SK-N-SH treated with all-trans-retinoic acid at 6 μM for 48 hours (cell line): ENCODE data around the gene RRM2.
"Not testable (repeated sequence)": the region's sequence is repeated elsewhere in the genome, so short reads cannot be mapped to it uniquely, and the experiment has no call there.

ENCODE experiments used
- ATAC-seq: fragments of 200-7000 bp; cut with Tn5 transposase; 3 replicates; pipeline ENCODE4 v1.9.1; 2020; ENCODE audit warnings: mild to moderate bottlenecking, moderate library complexity
- ARNTL ChIP-seq: fragments of 450-650 bp; formaldehyde crosslinking; IDR thresholded peaks from 2 replicates; pipeline ENCODE4 v1.5.0; 2020; ENCODE audit warnings: low read depth, mild to moderate bottlenecking, moderate library complexity, borderline replicate concordance
- BACH2 ChIP-seq: fragments of 250-450 bp; sonication (Bioruptor Pico); IDR thresholded peaks from 2 replicates; pipeline ENCODE4 v1.9.0; 2021; ENCODE audit warnings: mild to moderate bottlenecking, borderline replicate concordance
- CREB5 ChIP-seq: fragments of 250-450 bp; sonication (Bioruptor Pico); IDR thresholded peaks from 2 replicates; pipeline ENCODE4 v1.5.1; 2020; ENCODE audit warnings: low read depth, mild to moderate bottlenecking, moderate library complexity
- CSDC2 ChIP-seq: fragments of 250-450 bp; sonication (Bioruptor Pico); IDR thresholded peaks from 2 replicates; pipeline ENCODE4 v1.5.0; 2020; ENCODE audit warnings: mild to moderate bottlenecking, moderate library complexity
- ESRRG ChIP-seq: fragments of 250-450 bp; sonication (Bioruptor Pico); IDR thresholded peaks from 2 replicates; pipeline ENCODE4 v1.6.1; 2021; ENCODE audit warnings: mild to moderate bottlenecking
- GLIS3 ChIP-seq: fragments of 250-450 bp; sonication (Bioruptor Pico); IDR thresholded peaks from 2 replicates; pipeline ENCODE4 v1.5.0; 2020; ENCODE audit warnings: mild to moderate bottlenecking, moderate library complexity
- ISL1 ChIP-seq: fragments of 250-450 bp; sonication (Bioruptor Pico); IDR thresholded peaks from 2 replicates; pipeline ENCODE4 v2.1.2; 2022; ENCODE audit warnings: mild to moderate bottlenecking, moderate library complexity
- OSR1 ChIP-seq: fragments of 250-450 bp; sonication (Bioruptor Pico); IDR thresholded peaks from 2 replicates; pipeline ENCODE4 v1.8.0; 2022; ENCODE audit warnings: moderate library complexity, mild to moderate bottlenecking, inconsistent platforms
- POU6F1 ChIP-seq: fragments of 250-450 bp; sonication (Bioruptor Pico); IDR thresholded peaks from 2 replicates; pipeline ENCODE4 v1.8.0; 2021; ENCODE audit warnings: low read depth, mild to moderate bottlenecking, moderate library complexity, borderline replicate concordance
- PPARA ChIP-seq: fragments of 250-450 bp; sonication (Bioruptor Pico); IDR thresholded peaks from 2 replicates; pipeline ENCODE4 v1.5.0; 2020; ENCODE audit warnings: mild to moderate bottlenecking, borderline replicate concordance
- RARB ChIP-seq: fragments of 250-450 bp; sonication (Bioruptor Pico); IDR thresholded peaks from 2 replicates; pipeline ENCODE4 v1.8.0; 2021; ENCODE audit warnings: mild to moderate bottlenecking, moderate library complexity
- SNAI2 ChIP-seq: fragments of 250-450 bp; sonication (Bioruptor Pico); IDR thresholded peaks from 2 replicates; pipeline ENCODE4 v1.5.0; 2020; ENCODE audit warnings: mild to moderate bottlenecking, moderate library complexity
- TCF4 ChIP-seq: fragments of 250-450 bp; sonication (Bioruptor Pico); IDR thresholded peaks from 2 replicates; pipeline ENCODE4 v1.8.0; 2021; ENCODE audit warnings: mild to moderate bottlenecking, moderate library complexity, borderline replicate concordance
- TOX ChIP-seq: fragments of 250-450 bp; sonication (Bioruptor Pico); IDR thresholded peaks from 2 replicates; pipeline ENCODE4 v1.8.0; 2021; ENCODE audit warnings: mild to moderate bottlenecking, moderate library complexity, borderline replicate concordance
- TSHZ2 ChIP-seq: fragments of 250-450 bp; sonication (Bioruptor Pico); IDR thresholded peaks from 2 replicates; pipeline ENCODE4 v1.5.0; 2020; ENCODE audit warnings: mild to moderate bottlenecking, moderate library complexity
- ZC3H10 ChIP-seq: fragments of 250-450 bp; sonication (Bioruptor Pico); IDR thresholded peaks from 2 replicates; pipeline ENCODE4 v1.5.1; 2021; ENCODE audit warnings: mild to moderate bottlenecking, moderate library complexity
- ZFP3 ChIP-seq: fragments of 250-450 bp; sonication (Bioruptor Pico); IDR thresholded peaks from 2 replicates; pipeline ENCODE4 v1.5.0; 2020; ENCODE audit warnings: mild to moderate bottlenecking, moderate library complexity
- ZFP30 ChIP-seq: fragments of 450-650 bp; formaldehyde crosslinking; IDR thresholded peaks from 2 replicates; pipeline ENCODE4 v1.5.0; 2022; ENCODE audit warnings: mild to moderate bottlenecking, moderate library complexity
- ZNF565 ChIP-seq: fragments of 450-650 bp; formaldehyde crosslinking; conservative IDR thresholded peaks from 2 replicates; pipeline ENCODE4 v1.5.0; 2020; ENCODE audit warnings: low read depth, mild to moderate bottlenecking, moderate library complexity
- ZNF70 ChIP-seq: fragments of 450-650 bp; formaldehyde crosslinking; IDR thresholded peaks from 2 replicates; pipeline ENCODE4 v1.5.0; 2020; ENCODE audit warnings: mild to moderate bottlenecking, moderate library complexity
- ZNF8 ChIP-seq: fragments of 450-650 bp; formaldehyde crosslinking; IDR thresholded peaks from 2 replicates; pipeline ENCODE4 v1.5.0; 2020; ENCODE audit warnings: mild to moderate bottlenecking, moderate library complexity

RRM2 gene

GRCh38 chr2:10086950-10087349, 35.6 kb upstream of the RRM2 start:
- no peak for TF ChIP-seq ZNF565
- no peak for TF ChIP-seq POU6F1
- no peak for TF ChIP-seq PPARA (CRISPR knock-in tag)
- no peak for TF ChIP-seq ZFP3 (CRISPR knock-in tag)
- TF ChIP-seq CSDC2 (CRISPR knock-in tag), result no peak
- no peak for TF ChIP-seq ZC3H10
- no peak for TF ChIP-seq GLIS3
- TF ChIP-seq ISL1 (CRISPR knock-in tag), result no peak
- no peak for TF ChIP-seq ZNF8 (CRISPR knock-in tag)
- no peak for TF ChIP-seq TCF4 (CRISPR knock-in tag)
- TF ChIP-seq ESRRG, result no peak
- TF ChIP-seq ZNF70, result no peak
- TF ChIP-seq TSHZ2 (CRISPR knock-in tag), result no peak
- no peak for TF ChIP-seq BACH2 (CRISPR knock-in tag)
- TF ChIP-seq, all 23 proteins: peak for 0

GRCh38 chr2:10087360-10087759, 35.2 kb upstream of the RRM2 start:
- no peak for ATAC-seq
- TF ChIP-seq OSR1 (CRISPR knock-in tag) (no peak), ZNF565 (no peak), POU6F1 (no peak), CREB5 (CRISPR knock-in tag) (no peak)

More at GRCh38 chr2:10086950-10087349, 35.6 kb upstream of the RRM2 start:
- no peak for ATAC-seq

- no peak for TF ChIP-seq TSHZ2 (CRISPR knock-in tag)
- ATAC-seq, result no peak
Observed at GRCh38 chr2:10089565-10090190, 32.9 kb upstream of the RRM2 start.

- no peak for TF ChIP-seq SNAI2 (CRISPR knock-in tag)
- no peak for TF ChIP-seq CREB5 (CRISPR knock-in tag)
- no peak for TF ChIP-seq OSR1 (CRISPR knock-in tag)
- no peak for TF ChIP-seq TOX (CRISPR knock-in tag)
- TF ChIP-seq ZFP30 (CRISPR knock-in tag), result no peak
- no peak for TF ChIP-seq ZFP3 (CRISPR knock-in tag)
- TF ChIP-seq GLIS3, result no peak
- no peak for TF ChIP-seq RARB
- no peak for TF ChIP-seq ZNF565
- TF ChIP-seq CSDC2 (CRISPR knock-in tag), result no peak
- no peak for TF ChIP-seq ARNTL (CRISPR knock-in tag)
- TF ChIP-seq TCF4 (CRISPR knock-in tag), result no peak
- TF ChIP-seq POU6F1, result no peak
- no peak for ATAC-seq
Observed at GRCh38 chr2:10091182-10091888, 31.2 kb upstream of the RRM2 start.

GRCh38 chr2:10091889-10092244, 30.7 kb upstream of the RRM2 start:
- ATAC-seq, result not testable (repeated sequence)
